Measurements from ENCODE around the gene FAM222B.
A peak's percentile ranks its signal among the peaks of the same experiment; 100 is the strongest.
"Not testable (repeated sequence)": the region's sequence is repeated elsewhere in the genome, so short reads cannot be mapped to it uniquely, and the experiment has no call there.

FAM222B gene

DNA sequence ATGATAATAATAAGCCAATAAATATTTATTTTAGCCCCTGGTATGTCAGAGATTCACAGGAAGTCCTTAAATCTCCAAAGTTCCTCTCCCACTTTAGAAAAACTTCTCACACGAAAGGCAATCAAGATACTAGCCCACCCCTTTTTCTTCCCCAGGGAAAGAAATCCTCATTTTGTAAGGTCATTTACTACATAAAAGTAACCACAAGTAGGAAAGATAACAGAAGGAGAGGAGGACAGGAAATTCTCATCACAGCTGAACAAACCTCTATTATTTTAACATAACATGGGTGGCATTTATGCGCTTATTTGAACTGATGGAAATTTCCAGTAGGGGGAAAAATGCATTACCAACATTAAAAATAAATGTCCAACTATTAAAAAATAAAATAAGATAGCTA is 3.4 kb downstream of the FAM222B start:
- DNase-seq: no peak

DNA sequence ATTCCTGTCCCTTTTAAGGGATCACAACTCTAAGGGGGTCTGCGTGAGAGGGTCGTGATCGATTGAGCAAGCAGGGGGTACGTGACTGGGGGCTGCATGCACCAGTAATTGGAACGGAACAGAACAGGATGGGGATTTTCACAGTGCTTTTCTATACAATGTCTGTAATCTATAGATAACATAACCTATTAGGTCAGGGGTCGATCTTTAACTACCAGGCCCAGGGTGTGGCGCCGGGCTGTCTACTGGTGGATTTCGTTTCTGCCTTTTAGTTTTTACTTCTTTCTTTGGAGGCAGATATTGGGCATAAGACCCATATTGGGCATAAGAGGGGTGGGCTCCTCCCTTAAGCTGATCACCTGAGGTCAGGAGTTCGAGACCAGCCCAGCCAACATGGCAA is 6.0 kb downstream of the FAM222B start:
- DNase-seq: not testable (repeated sequence)

GRCh38 chr17:28834420-28834819 is 8.2 kb downstream of the FAM222B start:
- no peak for DNase-seq

GRCh38 chr17:28828294-28829040 is 14.1 kb downstream of the FAM222B start:
- no peak for DNase-seq

- no peak for DNase-seq
Measured at GRCh38 chr17:28827672-28828071, 14.9 kb downstream of the FAM222B start.

DNA sequence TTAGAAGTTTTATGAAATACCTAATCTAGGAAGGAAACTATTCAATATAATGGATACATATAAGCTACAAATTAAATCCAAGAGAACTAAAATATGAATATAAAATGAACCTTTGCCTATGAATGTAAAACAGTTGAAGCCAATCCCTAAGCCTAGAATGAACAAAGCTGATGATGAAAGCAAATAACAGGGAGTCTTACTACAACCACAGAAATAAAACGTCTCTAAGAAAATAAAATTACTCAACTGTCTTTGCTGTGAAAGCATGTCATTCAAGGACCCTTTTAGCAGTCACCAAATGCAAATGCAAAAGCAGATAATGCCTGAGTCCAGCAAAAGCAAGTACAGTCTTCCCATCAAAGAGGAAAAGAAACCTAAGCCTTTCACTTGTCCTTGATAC is 23.0 kb downstream of the FAM222B start:
- no peak for DNase-seq

GRCh38 chr17:28818819-28819221 is 23.8 kb downstream of the FAM222B start:
- no peak for DNase-seq

GRCh38 chr17:28816540-28816939 is 26.1 kb downstream of the FAM222B start:
- no peak for DNase-seq

- DNase-seq: peak in 3 of 6 experiments; percentile 68 to 80 (median 72)
Measured at GRCh38 chr17:28812748-28813377, 29.7 kb downstream of the FAM222B start.

DNA sequence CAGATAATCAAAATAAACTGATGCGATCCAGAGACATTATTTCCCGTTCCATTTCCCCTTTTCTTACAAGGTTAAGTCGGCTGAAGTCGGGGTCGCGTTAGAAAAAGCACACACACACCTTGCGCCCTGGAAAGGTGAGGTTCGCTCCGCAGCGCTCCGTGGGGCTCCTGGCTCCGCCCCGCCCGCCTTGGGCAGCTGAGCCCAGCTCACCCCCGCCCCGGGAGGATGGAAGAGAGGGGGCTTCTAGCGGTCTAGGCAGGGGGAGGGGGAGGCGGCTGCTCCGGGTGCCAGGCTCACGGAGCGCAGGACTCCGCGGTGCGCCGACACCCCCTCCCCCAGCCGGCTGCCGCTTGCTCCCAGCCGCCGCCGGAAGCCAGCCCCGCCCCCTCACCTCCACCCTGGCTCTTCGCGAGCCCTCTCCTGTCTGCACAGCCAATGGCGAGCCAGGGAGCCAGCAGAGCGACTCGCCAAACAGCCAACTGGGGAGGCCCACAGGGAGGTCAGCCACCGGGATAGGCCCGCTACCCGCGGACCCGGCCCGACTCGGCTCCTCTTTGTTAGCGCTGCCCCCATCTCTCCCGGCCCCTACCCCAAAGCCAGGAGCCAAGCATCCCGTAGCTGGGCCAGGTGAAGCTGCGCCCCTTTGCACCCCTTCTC is 30.4 kb downstream of the FAM222B start:
- peak; percentile 86 to 96 (median 92) for DNase-seq

GRCh38 chr17:28811651-28812090 is 30.9 kb downstream of the FAM222B start:
- DNase-seq: peak in 3 of 6 experiments; percentile 29 to 47 (median 42)

GRCh38 chr17:28810437-28810836 is 32.2 kb downstream of the FAM222B start:
- no peak for DNase-seq

DNA sequence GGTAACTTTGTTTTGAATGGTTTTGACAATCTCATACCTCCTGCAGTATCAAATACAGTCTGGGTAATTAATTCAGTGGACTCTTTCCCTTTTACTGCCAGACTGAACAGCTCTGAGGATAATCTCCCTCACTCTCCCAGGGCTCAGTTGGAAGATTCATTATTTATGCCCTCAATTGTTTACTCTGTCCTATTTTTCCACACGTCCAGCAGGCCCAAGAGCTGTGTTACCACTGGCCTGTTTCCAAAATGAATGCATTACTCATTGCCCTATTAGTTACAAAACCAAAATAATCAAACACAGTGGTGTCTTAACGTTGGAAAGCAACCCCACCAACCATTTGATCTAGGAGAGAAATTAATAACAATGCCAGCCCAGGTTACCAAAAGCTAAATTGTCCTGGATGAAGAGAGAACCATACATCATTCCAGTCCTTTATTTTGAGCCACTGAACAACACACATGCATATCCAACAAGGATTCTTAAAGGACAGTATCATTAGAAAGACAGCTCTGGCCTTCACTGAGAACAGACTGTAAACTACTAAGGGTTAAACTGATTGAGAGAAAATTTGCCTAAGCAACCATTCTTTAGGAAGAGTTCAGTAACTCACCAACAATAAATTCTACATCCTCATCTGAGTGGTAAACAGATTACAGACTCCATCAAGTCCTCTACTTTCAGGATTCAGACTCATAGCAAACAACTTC is 34.5 kb downstream of the FAM222B start:
- DNase-seq: no peak

GRCh38 chr17:28796062-28796461 is 46.5 kb downstream of the FAM222B start:
- no peak for DNase-seq

GRCh38 chr17:28794846-28795441 is 47.6 kb downstream of the FAM222B start:
- not testable (repeated sequence) for DNase-seq

DNA sequence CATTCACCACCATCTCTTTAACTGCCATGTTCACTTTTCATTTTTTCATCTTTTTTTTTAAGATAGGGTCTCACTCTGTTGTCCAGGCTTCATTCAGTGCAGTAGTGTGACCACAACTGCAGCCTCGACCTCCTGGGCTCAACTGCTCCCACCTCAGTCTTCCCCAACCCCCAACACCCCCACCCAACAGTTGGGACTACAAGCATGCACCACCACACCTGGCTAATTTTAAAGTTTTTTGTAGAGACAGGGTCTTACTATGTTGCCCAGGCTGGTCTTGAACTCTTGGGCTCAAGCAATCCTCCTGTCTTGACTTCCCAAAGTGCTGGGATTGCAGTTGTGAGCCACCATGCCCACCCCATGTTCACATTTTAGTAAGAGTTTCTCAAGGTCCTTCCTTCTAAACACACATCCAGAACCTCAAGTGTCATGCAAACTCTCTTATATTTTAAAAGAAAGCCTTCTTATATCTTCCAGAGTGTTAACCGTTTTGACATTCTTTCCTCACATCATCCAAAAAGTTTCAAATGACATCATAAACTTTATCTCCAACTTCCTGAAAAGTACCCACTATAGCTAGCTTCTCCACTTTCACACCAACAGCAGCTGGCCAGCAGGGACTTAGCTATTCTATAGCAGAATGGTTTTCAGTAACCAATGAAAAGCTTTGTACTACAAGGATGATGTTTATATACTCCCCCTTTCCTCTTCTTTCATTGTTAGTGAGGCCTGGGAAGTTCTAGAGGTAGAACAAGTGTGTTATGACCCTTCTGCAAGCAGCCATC is 49.5 kb downstream of the FAM222B start:
- DNase-seq: no peak

DNA sequence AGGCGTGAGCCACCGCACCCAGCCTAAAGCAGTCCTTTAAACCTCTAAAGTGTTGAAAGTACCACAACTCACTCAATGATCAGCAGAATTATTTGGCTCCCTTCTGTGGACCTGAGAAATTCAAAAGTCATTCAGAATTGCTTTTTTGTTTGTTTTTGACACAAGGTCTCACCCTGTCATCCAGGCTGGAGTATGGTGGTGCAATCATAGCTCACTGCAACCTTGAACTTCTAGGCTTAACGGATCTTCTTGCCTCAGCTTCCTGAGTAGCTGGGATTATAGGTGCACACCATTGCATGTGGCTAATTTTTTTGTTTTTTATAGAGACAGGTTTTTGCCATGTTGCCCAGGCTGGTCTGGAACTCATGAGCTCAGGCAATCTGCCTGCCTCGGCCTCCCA is 54.5 kb downstream of the FAM222B start:
- no peak for DNase-seq

GRCh38 chr17:28783161-28783560 is 59.4 kb downstream of the FAM222B start:
- no peak for DNase-seq

- not testable (repeated sequence) for DNase-seq
Measured at GRCh38 chr17:28779601-28780000, 63.0 kb downstream of the FAM222B start.

- no peak for DNase-seq
Measured at GRCh38 chr17:28777178-28777577, 65.4 kb downstream of the FAM222B start.

DNA sequence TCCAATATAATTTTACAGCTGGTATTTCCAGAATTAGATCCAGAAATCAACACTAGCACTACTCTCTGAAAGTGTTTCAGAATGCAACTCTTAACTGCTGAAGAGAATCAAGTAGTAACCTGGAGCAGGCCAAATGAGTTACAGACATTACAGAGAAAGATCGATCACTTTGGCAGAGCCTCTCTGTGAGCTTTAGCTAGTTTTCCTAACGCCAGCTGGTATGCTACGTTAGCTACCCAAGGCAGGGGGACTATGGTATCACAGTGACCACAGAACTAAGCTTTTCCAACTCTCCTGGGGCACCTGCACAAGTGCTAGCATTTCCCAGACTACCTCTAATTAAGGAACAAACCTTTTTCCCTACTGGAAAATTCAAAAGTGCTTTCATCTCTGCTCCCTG is 68.4 kb downstream of the FAM222B start:
- no peak for DNase-seq

- DNase-seq: no peak
Measured at GRCh38 chr17:28773736-28774135, 68.9 kb downstream of the FAM222B start.

All from stimulated activated naive CD4-positive, alpha-beta T cell (primary cell).